Lower leg skin (tissue), 3 donors: ENCODE results near the gene WWTR1.

Experiments
- POLR2A ChIP-seq, 2 donors: fragments of 450-650 bp; IDR thresholded peaks; one replicate each; pipeline ENCODE4 v1.6.1; 2016 to 2017; ENCODE audit warnings: antibody characterized with exemption in 2 of 2, mild to moderate bottlenecking in 1 of 2, moderate library complexity in 1 of 2
- TF ChIP-seq, protein P1 (sequence below), 3 donors: fragments of 450-650 bp; IDR thresholded peaks; one replicate each; pipeline ENCODE4 v1.5.1; 2016; ENCODE audit warnings: antibody characterized with exemption in 3 of 3, mild to moderate bottlenecking in 3 of 3, moderate library complexity in 2 of 3

GRCh38 chr3:149686996-149687395 lies 29.2 kb upstream of the WWTR1 start:
- TF ChIP-seq, protein P1, sequence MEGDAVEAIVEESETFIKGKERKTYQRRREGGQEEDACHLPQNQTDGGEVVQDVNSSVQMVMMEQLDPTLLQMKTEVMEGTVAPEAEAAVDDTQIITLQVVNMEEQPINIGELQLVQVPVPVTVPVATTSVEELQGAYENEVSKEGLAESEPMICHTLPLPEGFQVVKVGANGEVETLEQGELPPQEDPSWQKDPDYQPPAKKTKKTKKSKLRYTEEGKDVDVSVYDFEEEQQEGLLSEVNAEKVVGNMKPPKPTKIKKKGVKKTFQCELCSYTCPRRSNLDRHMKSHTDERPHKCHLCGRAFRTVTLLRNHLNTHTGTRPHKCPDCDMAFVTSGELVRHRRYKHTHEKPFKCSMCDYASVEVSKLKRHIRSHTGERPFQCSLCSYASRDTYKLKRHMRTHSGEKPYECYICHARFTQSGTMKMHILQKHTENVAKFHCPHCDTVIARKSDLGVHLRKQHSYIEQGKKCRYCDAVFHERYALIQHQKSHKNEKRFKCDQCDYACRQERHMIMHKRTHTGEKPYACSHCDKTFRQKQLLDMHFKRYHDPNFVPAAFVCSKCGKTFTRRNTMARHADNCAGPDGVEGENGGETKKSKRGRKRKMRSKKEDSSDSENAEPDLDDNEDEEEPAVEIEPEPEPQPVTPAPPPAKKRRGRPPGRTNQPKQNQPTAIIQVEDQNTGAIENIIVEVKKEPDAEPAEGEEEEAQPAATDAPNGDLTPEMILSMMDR (IDR thresholded peaks at IDR 0.05), result no peak
- TF ChIP-seq POLR2A (IDR thresholded peaks at IDR 0.05), result no peak
